SK-N-MC (cell line): Measurements from ENCODE around the gene CHSY3.

Source experiments
- DNase-seq: peaks from one replicate; pipeline ENCODE4 v3.0.0-alpha.2; 2011; ENCODE audit warnings: low read depth, low spot score
- H3K27ac ChIP-seq: fragments of 200-600 bp; sonication (generic); 2 replicates; pipeline ENCODE4 v1.5.1; 2016; ENCODE audit warnings: mixed run types
- H3K36me3 ChIP-seq: fragments of 200-600 bp; sonication (generic); 2 replicates; pipeline ENCODE4 v1.6.1; 2017; ENCODE audit warnings: antibody characterized with exemption, low read length, mixed read lengths; ENCODE audit not compliant: insufficient read depth
- H3K4me3 ChIP-seq: fragments of 200-600 bp; sonication (generic); 2 replicates; pipeline ENCODE4 v1.5.1; 2016
- H3K9ac ChIP-seq: fragments of 200-600 bp; sonication (generic); 2 replicates; pipeline ENCODE4 v1.8.0; 2017; ENCODE audit warnings: mixed run types, mixed read lengths; ENCODE audit not compliant: insufficient read length
- H3K9me3 ChIP-seq: fragments of 200-600 bp; sonication (generic); 2 replicates; pipeline ENCODE4 v1.6.1; 2017; ENCODE audit warnings: low read depth, mild to moderate bottlenecking, antibody characterized with exemption, low read length, moderate library complexity, mixed read lengths
- EZH2 ChIP-seq: fragments of 200-600 bp; sonication (generic); IDR thresholded peaks from one replicate; pipeline ENCODE4 v1.6.1; 2017; ENCODE audit warnings: antibody characterized with exemption
- FOXP2 ChIP-seq: optimal IDR thresholded peaks from 2 replicates; pipeline ENCODE3; 2011; ENCODE audit warnings: mild to moderate bottlenecking, moderate library complexity; ENCODE audit not compliant: insufficient read depth; ENCODE audit errors: extremely low read length, control extremely low read depth
- POLR2AphosphoS5 ChIP-seq: IDR thresholded peaks from 2 replicates; pipeline ENCODE4 v1.6.1; 2012; ENCODE audit warnings: mild to moderate bottlenecking, low read depth, low read length, borderline replicate concordance

Gene CHSY3

DNA sequence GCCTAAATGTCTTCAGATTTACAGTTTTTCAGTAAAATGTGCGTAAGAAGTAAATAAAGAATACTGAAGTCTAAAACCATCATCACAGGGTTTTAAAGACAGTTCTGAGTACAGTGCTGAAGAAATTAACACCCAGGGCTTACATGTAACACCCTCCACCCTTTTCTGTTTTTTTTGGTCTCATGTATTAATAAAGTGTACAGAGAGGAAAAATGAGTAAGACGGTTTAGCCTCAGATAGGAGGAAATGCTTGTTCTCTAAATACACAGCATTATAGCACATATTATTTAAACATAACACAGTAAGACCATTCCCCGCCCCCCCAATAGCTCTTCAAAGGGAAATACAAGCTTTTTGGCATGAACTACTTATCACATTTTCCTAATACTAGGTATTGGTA, 119.3 kb downstream of the CHSY3 start:
- no peaks in the 10 kb centered on the region for H3K9me3 ChIP-seq
- no peak for DNase-seq

DNA sequence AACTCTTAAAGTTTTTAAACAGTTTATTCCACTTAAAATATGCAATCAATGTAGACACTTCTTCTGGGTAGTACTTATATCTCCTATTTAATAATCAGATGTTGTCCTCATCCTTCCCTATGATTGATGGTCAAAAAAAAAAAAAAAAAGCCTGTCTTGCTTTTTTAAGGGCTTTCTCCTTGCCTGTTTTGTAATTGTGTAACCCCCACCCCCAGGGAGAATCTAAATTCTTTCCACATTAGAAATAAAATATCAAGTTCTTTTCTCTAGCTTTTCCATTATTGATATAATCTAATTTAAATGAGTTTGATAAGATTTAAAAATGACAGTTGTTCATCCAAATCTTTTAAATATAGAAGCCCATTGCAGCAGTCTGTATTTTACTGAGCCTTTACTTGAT, 119.7 kb downstream of the CHSY3 start:
- Histone ChIP-seq H3K9ac (no peak overlapping the region), H3K4me3 (no peak overlapping the region), H3K36me3 (no peaks in the 10 kb centered on the region), H3K27ac (no peak overlapping the region), H3K9me3 (no peaks in the 10 kb centered on the region)
- no peak for DNase-seq
- no peak for TF ChIP-seq EZH2
- TF ChIP-seq FOXP2, result no peak
- TF ChIP-seq POLR2AphosphoS5, result no peak

More for the DNA sequence above, 119.3 kb downstream of the CHSY3 start:
- no peaks in the 10 kb centered on the region for H3K36me3 ChIP-seq
- H3K9ac ChIP-seq, result no peak overlapping the region
- TF ChIP-seq POLR2AphosphoS5 (no peak), EZH2 (no peak), FOXP2 (no peak)
- H3K27ac ChIP-seq, result no peak overlapping the region
- no peak overlapping the region for H3K4me3 ChIP-seq

GRCh38 chr5:130025511-130025910, 121.2 kb downstream of the CHSY3 start:
- no peaks in the 10 kb centered on the region for H3K36me3 ChIP-seq
- no peaks in the 10 kb centered on the region for H3K9me3 ChIP-seq
- H3K27ac ChIP-seq, result no peak overlapping the region
- DNase-seq, result no peak
- TF ChIP-seq EZH2 (no peak), POLR2AphosphoS5 (no peak), FOXP2 (no peak)
- H3K9ac ChIP-seq, result no peak overlapping the region
- no peak overlapping the region for H3K4me3 ChIP-seq

DNA sequence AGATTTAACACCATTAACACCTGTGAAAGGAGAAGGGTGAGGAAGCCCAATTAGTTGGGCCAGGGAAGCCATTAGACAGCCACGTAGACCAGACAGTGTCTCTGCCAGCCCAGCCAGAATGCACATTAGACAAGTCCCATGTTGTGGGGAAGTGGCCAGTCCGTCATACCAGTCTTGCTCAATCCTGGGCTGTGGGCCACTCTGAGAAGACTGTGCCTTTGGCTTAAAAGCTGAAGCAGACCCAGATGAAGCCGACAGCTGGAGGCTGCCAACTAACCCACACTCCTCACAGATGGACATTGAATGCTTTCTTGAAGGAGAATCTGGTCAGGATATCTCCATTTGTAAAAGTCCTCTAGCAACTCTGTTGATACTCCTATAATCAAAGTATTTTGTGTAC, 128.5 kb downstream of the CHSY3 start:
- DNase-seq, result no peak
- no peaks in the 10 kb centered on the region for H3K9me3 ChIP-seq
- TF ChIP-seq FOXP2, result no peak
- no peak for TF ChIP-seq POLR2AphosphoS5
- no peak for TF ChIP-seq EZH2
- H3K9ac ChIP-seq, result no peak overlapping the region
- no peaks in the 10 kb centered on the region for H3K36me3 ChIP-seq
- H3K4me3 ChIP-seq, result no peak overlapping the region
- no peak overlapping the region for H3K27ac ChIP-seq

DNA sequence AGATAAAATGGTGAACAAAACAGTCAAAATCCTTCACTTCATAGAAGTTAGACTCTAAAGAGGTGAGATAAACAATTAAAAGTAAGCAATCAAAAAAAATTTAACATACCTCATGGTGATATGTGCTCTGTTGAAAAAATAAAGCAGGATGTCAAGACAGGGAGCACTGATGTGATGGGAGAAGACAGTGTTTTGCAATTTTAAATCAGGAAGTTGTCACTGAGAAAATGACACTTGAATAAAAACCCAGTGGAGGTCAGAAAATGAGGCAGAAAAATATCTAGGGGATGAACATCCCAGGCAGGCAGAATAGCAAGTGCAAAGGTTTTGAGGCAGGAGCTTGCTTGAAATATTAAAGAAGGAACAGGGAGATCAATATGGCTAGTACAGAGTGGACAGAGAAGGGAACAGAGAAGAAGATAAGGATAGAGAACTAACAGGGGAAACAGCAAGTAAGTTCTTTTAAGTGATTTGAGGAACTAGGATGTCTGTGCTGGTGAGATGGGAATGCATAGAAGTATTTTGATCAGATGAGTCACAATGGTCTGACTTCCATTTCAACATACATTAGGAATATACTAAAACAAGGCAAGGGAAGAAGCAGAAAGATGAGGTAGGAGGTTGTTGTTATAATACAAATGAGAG, 130.4 kb downstream of the CHSY3 start:
- Histone ChIP-seq H3K36me3 (no peaks in the 10 kb centered on the region), H3K9me3 (no peaks in the 10 kb centered on the region), H3K4me3 (no peak overlapping the region), H3K9ac (no peak overlapping the region), H3K27ac (peak overlapping the region; percentile 17; the same call in 1 of the 2 replicates)
- DNase-seq, result no peak
- no peak for TF ChIP-seq FOXP2
- no peak for TF ChIP-seq POLR2AphosphoS5
- TF ChIP-seq EZH2, result no peak

- Histone ChIP-seq H3K36me3 (no peaks in the 10 kb centered on the region), H3K27ac (no peak overlapping the region), H3K4me3 (no peak overlapping the region), H3K9me3 (no peaks in the 10 kb centered on the region), H3K9ac (no peak overlapping the region)
- DNase-seq, result no peak
- no peak for TF ChIP-seq POLR2AphosphoS5
- TF ChIP-seq FOXP2, result no peak
- no peak for TF ChIP-seq EZH2
Measured at GRCh38 chr5:130035388-130035787, 131.1 kb downstream of the CHSY3 start.

DNA sequence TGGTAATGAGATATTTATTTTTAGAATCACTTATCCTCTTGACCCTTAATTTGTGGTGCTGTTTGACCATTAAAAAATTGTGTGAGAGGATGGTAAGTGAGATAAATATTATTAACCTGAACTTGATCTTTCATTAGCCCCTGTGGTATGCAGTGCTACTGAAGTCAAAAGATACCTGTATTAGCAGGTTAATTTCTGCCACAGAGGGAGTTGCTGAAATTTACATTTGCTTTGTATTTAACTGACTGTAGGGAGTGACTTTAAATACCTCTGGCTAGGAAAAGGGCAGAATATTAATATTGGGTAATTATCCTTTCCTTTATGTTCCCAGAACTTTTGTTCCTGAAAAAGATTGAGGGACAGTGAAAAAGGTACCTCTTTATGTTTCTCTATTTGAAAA, 133.6 kb downstream of the CHSY3 start:
- TF ChIP-seq POLR2AphosphoS5 (no peak), FOXP2 (no peak), EZH2 (no peak)

DNA sequence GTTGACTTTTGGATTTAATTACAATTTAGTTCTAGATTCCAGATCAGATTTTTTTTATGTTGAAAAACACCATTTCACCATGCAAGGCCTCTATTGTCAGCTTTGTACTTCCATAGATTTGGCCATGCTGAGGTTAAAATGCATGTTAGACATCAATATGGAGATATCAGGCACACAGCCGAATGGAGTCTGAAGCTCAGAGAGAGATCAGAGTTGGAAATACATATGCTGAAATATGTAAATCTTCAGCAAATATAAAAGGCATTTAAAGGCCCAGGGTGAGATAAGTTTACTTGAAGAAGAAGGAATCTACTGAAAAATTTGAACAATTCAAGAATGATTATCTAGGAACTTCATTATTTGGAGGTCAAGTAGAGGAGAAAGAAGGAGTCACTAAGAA, 139.6 kb downstream of the CHSY3 start:
- TF ChIP-seq FOXP2 (no peak), EZH2 (no peak), POLR2AphosphoS5 (no peak)
- Histone ChIP-seq H3K36me3 (no peaks in the 10 kb centered on the region), H3K4me3 (no peak overlapping the region), H3K9ac (no peak overlapping the region), H3K27ac (no peak overlapping the region), H3K9me3 (no peaks in the 10 kb centered on the region)
- no peak for DNase-seq

More for the DNA sequence above, 133.6 kb downstream of the CHSY3 start:
- no peak for DNase-seq
- Histone ChIP-seq H3K4me3 (no peak overlapping the region), H3K9ac (no peak overlapping the region), H3K9me3 (no peaks in the 10 kb centered on the region), H3K27ac (no peak overlapping the region), H3K36me3 (no peaks in the 10 kb centered on the region)

- no peak for DNase-seq
- Histone ChIP-seq H3K27ac (no peak overlapping the region), H3K36me3 (no peaks in the 10 kb centered on the region), H3K4me3 (no peak overlapping the region), H3K9ac (no peak overlapping the region), H3K9me3 (no peaks in the 10 kb centered on the region)
- TF ChIP-seq POLR2AphosphoS5, result no peak
- TF ChIP-seq FOXP2, result no peak
- TF ChIP-seq EZH2, result no peak
Measured at GRCh38 chr5:130045334-130045733, 141.1 kb downstream of the CHSY3 start.
